Measurements from ENCODE around the gene MYH9. TPM values are rescaled to one million over a fixed set of nuclear protein-coding genes. Genes with fewer than 3 reads are reported as not detected.

MYH9 gene
- polyA plus RNA-seq, 1 donor from 2014 or later, result 7.1 TPM

DNA sequence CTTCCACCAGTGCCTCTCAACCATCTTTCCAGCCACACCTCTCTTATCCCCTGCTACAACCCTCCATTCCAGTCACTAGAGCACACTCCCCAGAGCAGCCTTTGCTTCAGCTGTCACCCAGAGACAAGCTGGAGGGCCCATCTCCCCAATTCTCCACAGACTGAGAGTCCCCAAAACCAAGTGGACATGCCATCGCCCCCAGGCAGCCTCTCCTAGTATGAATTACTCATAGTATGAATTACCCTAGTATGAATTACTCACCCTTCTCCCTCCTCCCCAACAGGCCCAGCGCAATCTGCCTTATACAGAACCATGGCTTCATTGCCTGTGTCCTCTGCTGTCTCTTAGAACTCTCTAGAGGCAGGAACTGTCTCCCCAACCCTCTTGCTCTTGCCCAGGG is 24.8 kb downstream of the MYH9 start:
- Histone ChIP-seq H3K9me3 (ENCODE audit: low read length) (no peaks in the 10 kb centered on the region), H3F3A (ENCODE audit: insufficient read depth, low read length, poor library complexity, severe bottlenecking) (no peaks in the 10 kb centered on the region), H3K27ac (ENCODE audit: low read length) (no peak overlapping the region), H4K20me1 (ENCODE audit: insufficient read depth) (no peaks in the 10 kb centered on the region), H3K4me2 (ENCODE audit: low read length) (no peak overlapping the region), H3K27me3 (ENCODE audit: insufficient read depth, low read depth, low read length) (no peaks in the 10 kb centered on the region), H3K36me3 (ENCODE audit: insufficient read depth, low read length) (no peaks in the 10 kb centered on the region), H2AFZ (ENCODE audit: low read depth, low read length) (no peak overlapping the region), H3K9me2 (ENCODE audit: insufficient read depth, low read length) (no peaks in the 10 kb centered on the region), H3K79me2 (replicated peaks; ENCODE audit: insufficient read depth, low read length) (peaks cover 32% of the 10 kb centered on the region), H3K9ac (ENCODE audit: low read length) (no peak overlapping the region), H3K4me3 (ENCODE audit: low read length) (no peak overlapping the region)
- TF ChIP-seq, protein P1, sequence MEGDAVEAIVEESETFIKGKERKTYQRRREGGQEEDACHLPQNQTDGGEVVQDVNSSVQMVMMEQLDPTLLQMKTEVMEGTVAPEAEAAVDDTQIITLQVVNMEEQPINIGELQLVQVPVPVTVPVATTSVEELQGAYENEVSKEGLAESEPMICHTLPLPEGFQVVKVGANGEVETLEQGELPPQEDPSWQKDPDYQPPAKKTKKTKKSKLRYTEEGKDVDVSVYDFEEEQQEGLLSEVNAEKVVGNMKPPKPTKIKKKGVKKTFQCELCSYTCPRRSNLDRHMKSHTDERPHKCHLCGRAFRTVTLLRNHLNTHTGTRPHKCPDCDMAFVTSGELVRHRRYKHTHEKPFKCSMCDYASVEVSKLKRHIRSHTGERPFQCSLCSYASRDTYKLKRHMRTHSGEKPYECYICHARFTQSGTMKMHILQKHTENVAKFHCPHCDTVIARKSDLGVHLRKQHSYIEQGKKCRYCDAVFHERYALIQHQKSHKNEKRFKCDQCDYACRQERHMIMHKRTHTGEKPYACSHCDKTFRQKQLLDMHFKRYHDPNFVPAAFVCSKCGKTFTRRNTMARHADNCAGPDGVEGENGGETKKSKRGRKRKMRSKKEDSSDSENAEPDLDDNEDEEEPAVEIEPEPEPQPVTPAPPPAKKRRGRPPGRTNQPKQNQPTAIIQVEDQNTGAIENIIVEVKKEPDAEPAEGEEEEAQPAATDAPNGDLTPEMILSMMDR (IDR thresholded peaks at IDR 0.05; ENCODE audit: poor library complexity, severe bottlenecking), result no peak
- TF ChIP-seq MXI1 (conservative IDR thresholded peaks at IDR 0.05; ENCODE audit: poor library complexity, severe bottlenecking), result no peak
- TF ChIP-seq EP300 (conservative IDR thresholded peaks at IDR 0.05; ENCODE audit: poor library complexity, severe bottlenecking), result no peak
- no peak for TF ChIP-seq EZH2 (IDR thresholded peaks at IDR 0.05; ENCODE audit: borderline replicate concordance, insufficient read depth, low read length, poor library complexity, severe bottlenecking)
- TF ChIP-seq RAD21 (conservative IDR thresholded peaks at IDR 0.05), result no peak
- TF ChIP-seq, protein P2, sequence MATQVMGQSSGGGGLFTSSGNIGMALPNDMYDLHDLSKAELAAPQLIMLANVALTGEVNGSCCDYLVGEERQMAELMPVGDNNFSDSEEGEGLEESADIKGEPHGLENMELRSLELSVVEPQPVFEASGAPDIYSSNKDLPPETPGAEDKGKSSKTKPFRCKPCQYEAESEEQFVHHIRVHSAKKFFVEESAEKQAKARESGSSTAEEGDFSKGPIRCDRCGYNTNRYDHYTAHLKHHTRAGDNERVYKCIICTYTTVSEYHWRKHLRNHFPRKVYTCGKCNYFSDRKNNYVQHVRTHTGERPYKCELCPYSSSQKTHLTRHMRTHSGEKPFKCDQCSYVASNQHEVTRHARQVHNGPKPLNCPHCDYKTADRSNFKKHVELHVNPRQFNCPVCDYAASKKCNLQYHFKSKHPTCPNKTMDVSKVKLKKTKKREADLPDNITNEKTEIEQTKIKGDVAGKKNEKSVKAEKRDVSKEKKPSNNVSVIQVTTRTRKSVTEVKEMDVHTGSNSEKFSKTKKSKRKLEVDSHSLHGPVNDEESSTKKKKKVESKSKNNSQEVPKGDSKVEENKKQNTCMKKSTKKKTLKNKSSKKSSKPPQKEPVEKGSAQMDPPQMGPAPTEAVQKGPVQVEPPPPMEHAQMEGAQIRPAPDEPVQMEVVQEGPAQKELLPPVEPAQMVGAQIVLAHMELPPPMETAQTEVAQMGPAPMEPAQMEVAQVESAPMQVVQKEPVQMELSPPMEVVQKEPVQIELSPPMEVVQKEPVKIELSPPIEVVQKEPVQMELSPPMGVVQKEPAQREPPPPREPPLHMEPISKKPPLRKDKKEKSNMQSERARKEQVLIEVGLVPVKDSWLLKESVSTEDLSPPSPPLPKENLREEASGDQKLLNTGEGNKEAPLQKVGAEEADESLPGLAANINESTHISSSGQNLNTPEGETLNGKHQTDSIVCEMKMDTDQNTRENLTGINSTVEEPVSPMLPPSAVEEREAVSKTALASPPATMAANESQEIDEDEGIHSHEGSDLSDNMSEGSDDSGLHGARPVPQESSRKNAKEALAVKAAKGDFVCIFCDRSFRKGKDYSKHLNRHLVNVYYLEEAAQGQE (IDR thresholded peaks at IDR 0.05; ENCODE audit: borderline replicate concordance), result no peak
- TF ChIP-seq TAF1 (IDR thresholded peaks at IDR 0.05; ENCODE audit: low read depth), result no peak
- no peak for TF ChIP-seq SMC3 (conservative IDR thresholded peaks at IDR 0.05; ENCODE audit: poor library complexity)
- TF ChIP-seq POLR2AphosphoS5 (IDR thresholded peaks at IDR 0.05), result no peak

DNA sequence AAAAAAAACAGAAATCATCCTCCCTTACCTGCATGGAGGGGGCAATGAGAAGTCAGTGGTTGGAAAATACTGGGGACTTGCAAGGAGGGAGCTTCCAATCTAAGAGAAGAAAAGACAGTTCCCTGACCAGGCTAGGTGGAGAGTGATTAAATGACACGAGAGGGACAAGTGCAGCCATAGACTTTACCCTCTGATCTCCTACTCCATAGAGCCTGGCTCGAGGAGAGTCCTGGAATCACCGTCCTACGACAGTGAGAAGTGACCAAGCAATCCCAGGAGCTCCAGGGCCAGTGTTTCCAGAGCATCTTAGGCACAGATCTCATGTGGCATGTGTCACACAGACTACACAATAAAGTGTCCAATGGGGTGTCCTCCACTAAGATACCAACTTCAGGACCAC is 25.7 kb downstream of the MYH9 start:
- H3K79me2 ChIP-seq (replicated peaks; ENCODE audit: insufficient read depth, low read length), result peaks cover 36% of the 10 kb centered on the region
- no peak overlapping the region for H3K27ac ChIP-seq (ENCODE audit: low read length)
- H2AFZ ChIP-seq (ENCODE audit: low read depth, low read length), result no peak overlapping the region
- TF ChIP-seq POLR2AphosphoS5 (IDR thresholded peaks at IDR 0.05), result no peak
- TF ChIP-seq, protein P1 (IDR thresholded peaks at IDR 0.05; ENCODE audit: poor library complexity, severe bottlenecking), result no peak
- no peaks in the 10 kb centered on the region for H3K9me3 ChIP-seq (ENCODE audit: low read length)
- no peak overlapping the region for H3K4me2 ChIP-seq (ENCODE audit: low read length)
- H3K4me3 ChIP-seq (ENCODE audit: low read length), result no peak overlapping the region
- no peaks in the 10 kb centered on the region for H3K27me3 ChIP-seq (ENCODE audit: insufficient read depth, low read depth, low read length)
- H3K36me3 ChIP-seq (ENCODE audit: insufficient read depth, low read length), result no peaks in the 10 kb centered on the region
- no peaks in the 10 kb centered on the region for H3K9me2 ChIP-seq (ENCODE audit: insufficient read depth, low read length)
- no peak overlapping the region for H3K9ac ChIP-seq (ENCODE audit: low read length)
- H4K20me1 ChIP-seq (ENCODE audit: insufficient read depth), result no peaks in the 10 kb centered on the region
- no peaks in the 10 kb centered on the region for H3F3A ChIP-seq (ENCODE audit: insufficient read depth, low read length, poor library complexity, severe bottlenecking)
